Stimulated activated CD8-positive, alpha-beta memory T cell treated with anti-CD3 and anti-CD28 coated beads, Interleukin-2, amount 100 ng/mL, for 1 hour (primary cell): ENCODE data around the gene LIMK2.
"Not testable (repeated sequence)": the region's sequence is repeated elsewhere in the genome, so short reads cannot be mapped to it uniquely, and the experiment has no call there.

ENCODE experiments used
- DNase-seq, 2 donors: peaks; one replicate each; pipeline ENCODE4 v3.0.0-alpha.2; 2020; ENCODE audit warnings: low read depth in 2 of 2

Gene LIMK2

GRCh38 chr22:31244046-31244942 lies 32.2 kb downstream of the LIMK2 start:
- DNase-seq: no peak

GRCh38 chr22:31244943-31245451 lies 32.9 kb downstream of the LIMK2 start:
- no peak for DNase-seq

- not testable (repeated sequence) for DNase-seq
Observed at GRCh38 chr22:31245998-31246397, 33.9 kb downstream of the LIMK2 start.

GRCh38 chr22:31246687-31247086 lies 34.6 kb downstream of the LIMK2 start:
- DNase-seq: no peak

- DNase-seq: no peak
Observed at GRCh38 chr22:31247726-31248125, 35.6 kb downstream of the LIMK2 start.

GRCh38 chr22:31248138-31248745 lies 36.1 kb downstream of the LIMK2 start:
- DNase-seq: peak; percentile 16 to 47

GRCh38 chr22:31248965-31249958 lies 37.2 kb downstream of the LIMK2 start:
- no peak for DNase-seq

GRCh38 chr22:31250740-31251600 lies 38.9 kb downstream of the LIMK2 start:
- DNase-seq: no peak

GRCh38 chr22:31253949-31254348 lies 41.9 kb downstream of the LIMK2 start:
- DNase-seq: no peak

- no peak for DNase-seq
Observed at GRCh38 chr22:31259798-31260473, 47.8 kb downstream of the LIMK2 start.

GRCh38 chr22:31260474-31260856 lies 48.4 kb downstream of the LIMK2 start:
- DNase-seq: no peak

GRCh38 chr22:31262312-31263133 lies 50.4 kb downstream of the LIMK2 start:
- no peak for DNase-seq

GRCh38 chr22:31263896-31264640 lies 52.0 kb downstream of the LIMK2 start:
- DNase-seq: no peak

GRCh38 chr22:31268281-31268680 lies 56.2 kb downstream of the LIMK2 start:
- DNase-seq: no peak

GRCh38 chr22:31269892-31270579 lies 57.9 kb downstream of the LIMK2 start:
- DNase-seq: no peak

GRCh38 chr22:31271026-31271425 lies 58.9 kb downstream of the LIMK2 start:
- DNase-seq: no peak

GRCh38 chr22:31271485-31271884 lies 59.4 kb downstream of the LIMK2 start:
- no peak for DNase-seq
